GM23338 (cell line): Measurements from ENCODE around the gene ZNF516. TPM values are rescaled to one million over a fixed set of nuclear protein-coding genes. Genes with fewer than 3 reads are reported as not detected.

Experiments used
- ATAC-seq: fragments of 200-7000 bp; cut with Tn5 transposase; 3 replicates; pipeline ENCODE4 v1.9.1; 2020
- DNase-seq: peaks from one replicate; pipeline ENCODE4 v3.0.0-alpha.2; 2015; ENCODE audit warnings: low spot score
- H2AFZ ChIP-seq: fragments of 200-600 bp; sonication (generic); 2 replicates; pipeline ENCODE4 v1.8.0; 2016; ENCODE audit warnings: antibody characterized with exemption, mild to moderate bottlenecking, moderate library complexity
- H3F3A ChIP-seq: fragments of 200-600 bp; sonication (generic); replicated peaks from 2 replicates; pipeline ENCODE4 v1.8.0; 2017; ENCODE audit warnings: antibody characterized with exemption, mixed run types, low read depth
- H3K27ac ChIP-seq: fragments of 200-600 bp; sonication (generic); 2 replicates; pipeline ENCODE4 v1.6.1; 2016; ENCODE audit warnings: low read depth
- H3K27me3 ChIP-seq: fragments of 200-600 bp; sonication (generic); 2 replicates; pipeline ENCODE4 v1.8.0; 2016; ENCODE audit warnings: mild to moderate bottlenecking, mixed run types, moderate library complexity; ENCODE audit not compliant: insufficient read depth
- H3K36me3 ChIP-seq: fragments of 200-600 bp; sonication (generic); 2 replicates; pipeline ENCODE4 v1.8.0; 2016; ENCODE audit warnings: mild to moderate bottlenecking; ENCODE audit not compliant: insufficient read depth
- H3K4me1 ChIP-seq: fragments of 200-600 bp; sonication (generic); 2 replicates; pipeline ENCODE4 v1.8.0; 2016; ENCODE audit warnings: mild to moderate bottlenecking, moderate library complexity; ENCODE audit not compliant: insufficient read depth
- H3K4me2 ChIP-seq: fragments of 200-600 bp; sonication (generic); 2 replicates; pipeline ENCODE4 v1.7.1; 2017; ENCODE audit warnings: mixed run types
- H3K4me3 ChIP-seq: fragments of 200-600 bp; sonication (generic); 2 replicates; pipeline ENCODE4 v1.6.1; 2016; ENCODE audit warnings: mixed run types
- H3K79me2 ChIP-seq: fragments of 200-600 bp; sonication (generic); replicated peaks from 2 replicates; pipeline ENCODE4 v1.8.0; 2017; ENCODE audit warnings: mild to moderate bottlenecking; ENCODE audit not compliant: insufficient read depth
- H3K9me2 ChIP-seq: fragments of 200-600 bp; sonication (generic); 2 replicates; pipeline ENCODE4 v1.8.0; 2017; ENCODE audit not compliant: insufficient read depth
- H4K20me1 ChIP-seq: fragments of 200-600 bp; sonication (generic); replicated peaks from 2 replicates; pipeline ENCODE4 v1.8.0; 2017; ENCODE audit warnings: mild to moderate bottlenecking; ENCODE audit not compliant: insufficient read depth
- H3K27ac Mint-ChIP-seq: 2 replicates; pipeline ENCODE4 v1.8.0; 2020; ENCODE audit warnings: inconsistent platforms, mild to moderate bottlenecking, moderate library complexity, mixed read lengths
- H3K27me3 Mint-ChIP-seq: 3 replicates; pipeline ENCODE4 v1.8.0; 2022; ENCODE audit warnings: low read depth, mild to moderate bottlenecking, moderate library complexity, mixed read lengths, inconsistent platforms; ENCODE audit not compliant: insufficient read depth, poor library complexity
- H3K36me3 Mint-ChIP-seq: 3 replicates; pipeline ENCODE4 v1.8.0; 2021; ENCODE audit warnings: low read depth, mild to moderate bottlenecking, inconsistent platforms, moderate library complexity, mixed read lengths
- H3K4me1 Mint-ChIP-seq: 3 replicates; pipeline ENCODE4 v1.8.0; 2020; ENCODE audit warnings: mild to moderate bottlenecking, inconsistent platforms, mixed read lengths
- H3K4me3 Mint-ChIP-seq: 3 replicates; pipeline ENCODE4 v1.8.0; 2021; ENCODE audit warnings: moderate library complexity, mild to moderate bottlenecking, inconsistent platforms, mixed read lengths
- H3K9me3 Mint-ChIP-seq: 3 replicates; pipeline ENCODE4 v1.8.0; 2020; ENCODE audit warnings: moderate library complexity, mild to moderate bottlenecking, inconsistent platforms, mixed read lengths
- ETS1 ChIP-seq: IDR thresholded peaks from 2 replicates; pipeline ENCODE4 v1.6.1; 2016; ENCODE audit warnings: antibody characterized with exemption
- EZH2 ChIP-seq: fragments of 200-600 bp; sonication (generic); IDR thresholded peaks from one replicate; pipeline ENCODE4 v1.8.0; 2017; ENCODE audit warnings: antibody characterized with exemption, mild to moderate bottlenecking, low read depth; ENCODE audit not compliant: unreplicated experiment
- JUNB ChIP-seq: IDR thresholded peaks from one replicate; pipeline ENCODE4 v1.6.1; 2016; ENCODE audit warnings: antibody characterized with exemption; ENCODE audit not compliant: unreplicated experiment
- POLR2AphosphoS5 ChIP-seq: IDR thresholded peaks from 2 replicates; pipeline ENCODE4 v1.6.1; 2016; ENCODE audit warnings: antibody characterized with exemption, low read depth
- REST ChIP-seq: IDR thresholded peaks from one replicate; pipeline ENCODE4 v1.6.1; 2018; ENCODE audit warnings: antibody characterized with exemption; ENCODE audit not compliant: unreplicated experiment
- STAT1 ChIP-seq: IDR thresholded peaks from one replicate; pipeline ENCODE4 v1.6.1; 2016; ENCODE audit warnings: antibody characterized with exemption; ENCODE audit not compliant: unreplicated experiment
- ZNF331 ChIP-seq: fragments of 250-450 bp; sonication (Bioruptor Pico); IDR thresholded peaks from 2 replicates; pipeline ENCODE4 v1.5.0; 2020; ENCODE audit warnings: low read depth, mild to moderate bottlenecking, moderate library complexity
- polyA plus RNA-seq: library from polyadenylated mRNA; unstranded; fragments of >200 nt; fragmentation: Nextera tagmentation; extraction: Ambion mirVana; gene quantifications from 2 replicates; pipeline ENCODE4 v1.2.1, GENCODE V29; 2016
- total RNA-seq: library from RNA; depleted of rRNA; stranded (reverse); fragments of >200 nt; shearing (Covaris generic); gene quantifications from 2 replicates; pipeline ENCODE4 v1.2.3, GENCODE V29; 2014

The ZNF516 gene
- total and polyA plus RNA-seq, 2 experiments from 2014 or later, result 11.9 to 24.2 TPM

- TF ChIP-seq REST (no peak), ZNF331 (CRISPR knock-in tag) (no peak)
Observed at GRCh38 chr18:76402026-76402990, 92.7 kb downstream of the ZNF516 start (continued).

GRCh38 chr18:76401498-76401897 is 93.5 kb downstream of the ZNF516 start:
- ATAC-seq, result no peak
- Mint-ChIP-seq H3K27ac (no peak overlapping the region), H3K4me1 (peaks cover 14% of the 10 kb centered on the region), H3K9me3 (no peaks in the 10 kb centered on the region), H3K27me3 (peaks cover 13% of the 10 kb centered on the region), H3K36me3 (no peaks in the 10 kb centered on the region), H3K4me3 (no peak overlapping the region)
- Histone ChIP-seq H3K4me2 (no peak overlapping the region), H3K27ac (no peak overlapping the region), H3F3A (no peaks in the 10 kb centered on the region), H2AFZ (no peak overlapping the region), H3K4me3 (no peak overlapping the region), H3K79me2 (no peaks in the 10 kb centered on the region), H3K9me2 (no peaks in the 10 kb centered on the region), H3K4me1 (0 out of 2 replicates have a peak, but pooled peaks cover 4% of the 10 kb centered on the region), H3K36me3 (no peaks in the 10 kb centered on the region), H4K20me1 (no peaks in the 10 kb centered on the region; the same call in 1 of the 2 replicates), H3K27me3 (no peaks in the 10 kb centered on the region)
- TF ChIP-seq JUNB, result no peak
- no peak for TF ChIP-seq ETS1
- TF ChIP-seq POLR2AphosphoS5, result no peak
- no peak for DNase-seq

GRCh38 chr18:76399613-76400391 is 95.2 kb downstream of the ZNF516 start:
- peaks cover 4% of the 10 kb centered on the region for H3K9me3 Mint-ChIP-seq
- Histone ChIP-seq H3K36me3 (no peaks in the 10 kb centered on the region), H3K9me2 (no peaks in the 10 kb centered on the region), H3K79me2 (no peaks in the 10 kb centered on the region), H3K27ac (no peak overlapping the region), H3K27me3 (no peaks in the 10 kb centered on the region), H4K20me1 (no peaks in the 10 kb centered on the region), H3F3A (no peaks in the 10 kb centered on the region), H2AFZ (no peak overlapping the region), H3K4me2 (no peak overlapping the region), H3K4me1 (0 out of 2 replicates have a peak, but pooled peaks cover 4% of the 10 kb centered on the region), H3K4me3 (no peak overlapping the region)
- DNase-seq (no peak), ATAC-seq (no peak; the same call in 2 of the 3 replicates)
- peaks cover 19% of the 10 kb centered on the region for H3K4me1 Mint-ChIP-seq
- H3K4me3 Mint-ChIP-seq, result no peak overlapping the region
- peaks cover 6% of the 10 kb centered on the region for H3K36me3 Mint-ChIP-seq
- peaks cover 15% of the 10 kb centered on the region for H3K27me3 Mint-ChIP-seq
- no peak overlapping the region; the same call in 1 of the 2 replicates for H3K27ac Mint-ChIP-seq
- TF ChIP-seq EZH2, result no peak
- TF ChIP-seq STAT1, result no peak
